SK-N-SH treated with all-trans-retinoic acid at 6 μM for 48 hours (cell line): ENCODE measurements around the gene ZNHIT3.
"Not testable (repeated sequence)": the region's sequence is repeated elsewhere in the genome, so short reads cannot be mapped to it uniquely, and the experiment has no call there.

Source experiments
- ATAC-seq: fragments of 200-7000 bp; cut with Tn5 transposase; 3 replicates; pipeline ENCODE4 v1.9.1; 2020; ENCODE audit warnings: mild to moderate bottlenecking, moderate library complexity
- ARNTL ChIP-seq: fragments of 450-650 bp; formaldehyde crosslinking; IDR thresholded peaks from 2 replicates; pipeline ENCODE4 v1.5.0; 2020; ENCODE audit warnings: low read depth, mild to moderate bottlenecking, moderate library complexity, borderline replicate concordance
- BACH2 ChIP-seq: fragments of 250-450 bp; sonication (Bioruptor Pico); IDR thresholded peaks from 2 replicates; pipeline ENCODE4 v1.9.0; 2021; ENCODE audit warnings: mild to moderate bottlenecking, borderline replicate concordance
- CREB5 ChIP-seq: fragments of 250-450 bp; sonication (Bioruptor Pico); IDR thresholded peaks from 2 replicates; pipeline ENCODE4 v1.5.1; 2020; ENCODE audit warnings: low read depth, mild to moderate bottlenecking, moderate library complexity
- CSRNP3 ChIP-seq: fragments of 250-450 bp; sonication (Bioruptor Pico); IDR thresholded peaks from 2 replicates; pipeline ENCODE4 v1.5.1; 2021; ENCODE audit warnings: mild to moderate bottlenecking, moderate library complexity
- ESRRG ChIP-seq: fragments of 250-450 bp; sonication (Bioruptor Pico); IDR thresholded peaks from 2 replicates; pipeline ENCODE4 v1.6.1; 2021; ENCODE audit warnings: mild to moderate bottlenecking
- ISL1 ChIP-seq: fragments of 250-450 bp; sonication (Bioruptor Pico); IDR thresholded peaks from 2 replicates; pipeline ENCODE4 v2.1.2; 2022; ENCODE audit warnings: mild to moderate bottlenecking, moderate library complexity
- PATZ1 ChIP-seq: fragments of 250-450 bp; sonication (Bioruptor Pico); IDR thresholded peaks from 2 replicates; pipeline ENCODE4 v1.8.0; 2020; ENCODE audit warnings: mild to moderate bottlenecking, moderate library complexity, borderline replicate concordance
- POU6F1 ChIP-seq: fragments of 250-450 bp; sonication (Bioruptor Pico); IDR thresholded peaks from 2 replicates; pipeline ENCODE4 v1.8.0; 2021; ENCODE audit warnings: low read depth, mild to moderate bottlenecking, moderate library complexity, borderline replicate concordance
- PPARA ChIP-seq: fragments of 250-450 bp; sonication (Bioruptor Pico); IDR thresholded peaks from 2 replicates; pipeline ENCODE4 v1.5.0; 2020; ENCODE audit warnings: mild to moderate bottlenecking, borderline replicate concordance
- RARB ChIP-seq: fragments of 250-450 bp; sonication (Bioruptor Pico); IDR thresholded peaks from 2 replicates; pipeline ENCODE4 v1.8.0; 2021; ENCODE audit warnings: mild to moderate bottlenecking, moderate library complexity
- SNAI2 ChIP-seq: fragments of 250-450 bp; sonication (Bioruptor Pico); IDR thresholded peaks from 2 replicates; pipeline ENCODE4 v1.5.0; 2020; ENCODE audit warnings: mild to moderate bottlenecking, moderate library complexity
- TCF4 ChIP-seq: fragments of 250-450 bp; sonication (Bioruptor Pico); IDR thresholded peaks from 2 replicates; pipeline ENCODE4 v1.8.0; 2021; ENCODE audit warnings: mild to moderate bottlenecking, moderate library complexity, borderline replicate concordance
- TOX ChIP-seq: fragments of 250-450 bp; sonication (Bioruptor Pico); IDR thresholded peaks from 2 replicates; pipeline ENCODE4 v1.8.0; 2021; ENCODE audit warnings: mild to moderate bottlenecking, moderate library complexity, borderline replicate concordance
- TSHZ2 ChIP-seq: fragments of 250-450 bp; sonication (Bioruptor Pico); IDR thresholded peaks from 2 replicates; pipeline ENCODE4 v1.5.0; 2020; ENCODE audit warnings: mild to moderate bottlenecking, moderate library complexity
- ZC3H10 ChIP-seq: fragments of 250-450 bp; sonication (Bioruptor Pico); IDR thresholded peaks from 2 replicates; pipeline ENCODE4 v1.5.1; 2021; ENCODE audit warnings: mild to moderate bottlenecking, moderate library complexity
- ZFP3 ChIP-seq: fragments of 250-450 bp; sonication (Bioruptor Pico); IDR thresholded peaks from 2 replicates; pipeline ENCODE4 v1.5.0; 2020; ENCODE audit warnings: mild to moderate bottlenecking, moderate library complexity
- ZFP30 ChIP-seq: fragments of 450-650 bp; formaldehyde crosslinking; IDR thresholded peaks from 2 replicates; pipeline ENCODE4 v1.5.0; 2022; ENCODE audit warnings: mild to moderate bottlenecking, moderate library complexity
- ZNF565 ChIP-seq: fragments of 450-650 bp; formaldehyde crosslinking; conservative IDR thresholded peaks from 2 replicates; pipeline ENCODE4 v1.5.0; 2020; ENCODE audit warnings: low read depth, mild to moderate bottlenecking, moderate library complexity
- ZNF8 ChIP-seq: fragments of 450-650 bp; formaldehyde crosslinking; IDR thresholded peaks from 2 replicates; pipeline ENCODE4 v1.5.0; 2020; ENCODE audit warnings: mild to moderate bottlenecking, moderate library complexity

Gene ZNHIT3

GRCh38 chr17:36486204-36487194 lies at the start of gene ZNHIT3:
Gene ZNHIT3, plus strand, starts transcription at chr17:36486681. Its CDS starts 19 bp downstream, at chr17:36486700.
- ATAC-seq, result peak; percentile 94
- TF ChIP-seq BACH2 (CRISPR knock-in tag), result no peak
- no peak for TF ChIP-seq ESRRG (CRISPR knock-in tag)
- TF ChIP-seq ARNTL, result no peak
- no peak for TF ChIP-seq TCF4 (CRISPR knock-in tag)
- TF ChIP-seq ZNF565, result no peak
- TF ChIP-seq CSRNP3 (CRISPR knock-in tag), result no peak
- no peak for TF ChIP-seq CREB5
- no peak for TF ChIP-seq TSHZ2 (CRISPR knock-in tag)
- TF ChIP-seq ISL1 (CRISPR knock-in tag), result no peak
- TF ChIP-seq ZNF8 (CRISPR knock-in tag), result no peak
- TF ChIP-seq RARB, result no peak
- no peak for TF ChIP-seq TOX
- TF ChIP-seq POU6F1 (CRISPR knock-in tag), result no peak
- TF ChIP-seq PATZ1, result no peak

GRCh38 chr17:36441792-36442191 lies 44.7 kb upstream of the ZNHIT3 start:
- not testable (repeated sequence) for ATAC-seq

- no peak for ATAC-seq
- TF ChIP-seq CSRNP3 (CRISPR knock-in tag) (no peak), TSHZ2 (CRISPR knock-in tag) (no peak), ISL1 (CRISPR knock-in tag) (no peak), SNAI2 (CRISPR knock-in tag) (no peak), ARNTL (no peak), PPARA (no peak), ZNF8 (CRISPR knock-in tag) (no peak), ZFP30 (CRISPR knock-in tag) (no peak), ZFP3 (CRISPR knock-in tag) (no peak), BACH2 (CRISPR knock-in tag) (no peak), POU6F1 (CRISPR knock-in tag) (no peak), ZNF565 (no peak), TCF4 (CRISPR knock-in tag) (no peak), ZC3H10 (CRISPR knock-in tag) (no peak), RARB (no peak)
- TF ChIP-seq, all 23 proteins: peak for 0
Measured at GRCh38 chr17:36443777-36444176, 42.7 kb upstream of the ZNHIT3 start.

- peak; percentile 47; the same call in 1 of the 3 replicates for ATAC-seq
Measured at GRCh38 chr17:36449997-36450396, 36.5 kb upstream of the ZNHIT3 start.
